Urinary bladder (tissue), 4 donors: ENCODE measurements around the gene CD99. TPM values are rescaled to one million over a fixed set of nuclear protein-coding genes. Genes with fewer than 3 reads are reported as not detected.

Experiments used
- DNase-seq: peaks from one replicate; pipeline ENCODE4 v3.0.0-alpha.2; 2015; ENCODE audit errors: extremely low spot score
- H3K27ac ChIP-seq: one replicate; pipeline ENCODE4 v1.5.1; 2013; ENCODE audit warnings: low read depth, mild to moderate bottlenecking, moderate library complexity
- H3K36me3 ChIP-seq: one replicate; pipeline ENCODE4 v1.6.1; 2013; ENCODE audit warnings: mild to moderate bottlenecking, moderate library complexity; ENCODE audit not compliant: insufficient read depth
- H3K4me1 ChIP-seq: one replicate; pipeline ENCODE4 v1.6.1; 2013; ENCODE audit warnings: mild to moderate bottlenecking, moderate library complexity; ENCODE audit not compliant: insufficient read depth
- H3K4me3 ChIP-seq: one replicate; pipeline ENCODE4 v1.5.1; 2013; ENCODE audit warnings: low read depth, low read length
- WGBS: extraction: QIAGEN DNeasy Blood & Tissue Kit; methylation state at CpG from one replicate; pipeline ENCODE4 v1.1.7; 2013; 5-methylcytosine and 5-hydroxymethylcytosine counted together
- polyA plus RNA-seq: library from polyadenylated mRNA; stranded (reverse); fragments of 200-250 nt; gene quantifications from one replicate; pipeline ENCODE4 v1.2.3, GENCODE V29; 2013
- total RNA-seq: library from RNA; depleted of rRNA; stranded (reverse); fragments of >200 nt; gene quantifications from one replicate; pipeline ENCODE4 v1.2.3, GENCODE V29; 2014
- donor health status: healthy with polysubstance abuse.
- donor health status: healthy.

The CD99 gene
- total and polyA plus RNA-seq, 2 donors: 95.6 to 496 TPM

- no peak for DNase-seq
- H3K36me3 ChIP-seq: no peaks in the 10 kb centered on the region
- 84% methylated on average over 4 of the region's 4 CpGs for WGBS
These were observed 97.9 kb downstream of the CD99 start for GRCh38 chrX:2788980-2789379.

DNA sequence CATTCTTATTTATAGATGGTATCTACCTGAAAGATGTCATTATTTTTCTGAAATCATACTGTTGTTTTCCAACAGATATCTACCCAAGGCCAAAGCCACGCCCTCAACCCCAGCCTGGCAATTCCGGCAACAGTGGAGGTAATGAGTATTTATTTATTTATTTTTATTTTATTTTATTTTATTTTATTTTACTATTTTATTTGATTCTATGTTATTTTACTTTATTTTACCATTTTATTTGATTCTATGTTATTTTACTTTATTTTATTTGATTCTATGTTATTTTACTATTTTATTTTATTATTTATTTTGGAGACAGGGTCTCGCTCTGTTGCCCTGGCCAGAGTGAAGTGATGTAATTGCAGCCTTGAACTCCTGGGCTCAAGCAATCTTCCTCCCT lies 98.5 kb downstream of the CD99 start:
- WGBS: 98% methylated on average over 3 of the region's 3 CpGs
- no peaks in the 10 kb centered on the region for H3K4me1 ChIP-seq
- no peaks in the 10 kb centered on the region for H3K36me3 ChIP-seq
- no peak overlapping the region for H3K27ac ChIP-seq
- H3K4me3 ChIP-seq: no peak overlapping the region
- no peak for DNase-seq

More at GRCh38 chrX:2788980-2789379, 97.9 kb downstream of the CD99 start:
- H3K27ac ChIP-seq: no peak overlapping the region
- no peaks in the 10 kb centered on the region for H3K4me1 ChIP-seq
- H3K4me3 ChIP-seq: no peak overlapping the region

Other genes with a start within 250 kb of the CD99 start
- gene DHRSX, start 190.3 kb upstream of the CD99 start, total RNA-seq: 17.3 TPM
- gene DHRSX, start 190.3 kb upstream of the CD99 start, polyA plus RNA-seq: 19.9 TPM
- 20.3 TPM for gene ZBED1, start 190.3 kb upstream of the CD99 start, total RNA-seq
- 28.2 TPM for gene ZBED1, start 190.3 kb upstream of the CD99 start, polyA plus RNA-seq
- gene XG, start 60.7 kb downstream of the CD99 start, total RNA-seq: 0.58 TPM
- gene XG, start 60.7 kb downstream of the CD99 start, polyA plus RNA-seq: 2.0 TPM
- gene GYG2, start 137.6 kb downstream of the CD99 start, total RNA-seq: 5.8 TPM
- 10.3 TPM for gene GYG2, start 137.6 kb downstream of the CD99 start, polyA plus RNA-seq
- gene ARSD, start 238.0 kb downstream of the CD99 start, total RNA-seq: 35.4 TPM
- gene ARSD, start 238.0 kb downstream of the CD99 start, polyA plus RNA-seq: 12.4 TPM